Neural progenitor cell (in vitro differentiated cells): ENCODE data around the gene TSPOAP1. TPM values are rescaled to one million over a fixed set of nuclear protein-coding genes. Genes with fewer than 3 reads are reported as not detected.

Experiments
- DNase-seq: peaks from one replicate; pipeline ENCODE4 v3.0.0-alpha.2; 2016; ENCODE audit warnings: low spot score
- H2AFZ ChIP-seq: fragments of 200-600 bp; sonication (generic); replicated peaks from 2 replicates; pipeline ENCODE4 v1.6.1; 2016; ENCODE audit warnings: antibody characterized with exemption
- H3F3A ChIP-seq: fragments of 200-600 bp; sonication (generic); 2 replicates; pipeline ENCODE4 v1.6.1; 2016; ENCODE audit warnings: antibody characterized with exemption, low read depth
- H3K27ac ChIP-seq: fragments of 200-600 bp; sonication (generic); 2 replicates; pipeline ENCODE4 v1.5.1; 2016; ENCODE audit warnings: mild to moderate bottlenecking
- H3K27me3 ChIP-seq: fragments of 200-600 bp; sonication (generic); 2 replicates; pipeline ENCODE4 v1.6.1; 2016; ENCODE audit warnings: mild to moderate bottlenecking, moderate library complexity
- H3K36me3 ChIP-seq: fragments of 200-600 bp; sonication (generic); 2 replicates; pipeline ENCODE4 v1.5.1; 2016
- H3K4me1 ChIP-seq: fragments of 200-600 bp; sonication (generic); 2 replicates; pipeline ENCODE4 v1.6.1; 2016; ENCODE audit warnings: mixed run types
- H3K4me2 ChIP-seq: fragments of 200-600 bp; sonication (generic); 2 replicates; pipeline ENCODE4 v1.6.1; 2016
- H3K4me3 ChIP-seq: fragments of 200-600 bp; sonication (generic); 2 replicates; pipeline ENCODE4 v1.5.1; 2016
- H3K79me2 ChIP-seq: fragments of 200-600 bp; sonication (generic); 2 replicates; pipeline ENCODE4 v1.6.1; 2016; ENCODE audit warnings: low read depth
- H3K9ac ChIP-seq: fragments of 200-600 bp; sonication (generic); 2 replicates; pipeline ENCODE4 v1.6.1; 2016
- H3K9me3 ChIP-seq: fragments of 200-600 bp; sonication (generic); 2 replicates; pipeline ENCODE4 v1.5.1; 2016; ENCODE audit warnings: low read depth
- H4K20me1 ChIP-seq: fragments of 200-600 bp; sonication (generic); 2 replicates; pipeline ENCODE4 v1.6.1; 2016; ENCODE audit warnings: low read depth
- H3K27ac Mint-ChIP-seq: 3 replicates; pipeline ENCODE4 v1.8.0; 2021; ENCODE audit warnings: mixed read lengths
- H3K27me3 Mint-ChIP-seq: 2 replicates; pipeline ENCODE4 v1.8.0; 2022; ENCODE audit warnings: low read depth, mild to moderate bottlenecking, inconsistent platforms, moderate library complexity, mixed read lengths; ENCODE audit not compliant: insufficient read depth
- H3K36me3 Mint-ChIP-seq: 3 replicates; pipeline ENCODE4 v1.8.0; 2021; ENCODE audit warnings: mixed read lengths
- H3K4me1 Mint-ChIP-seq: 3 replicates; pipeline ENCODE4 v1.8.0; 2021; ENCODE audit warnings: mixed read lengths
- H3K4me3 Mint-ChIP-seq: 3 replicates; pipeline ENCODE4 v1.8.0; 2021; ENCODE audit warnings: mild to moderate bottlenecking, moderate library complexity, mixed read lengths
- H3K9me3 Mint-ChIP-seq: 3 replicates; pipeline ENCODE4 v1.8.0; 2020; ENCODE audit warnings: mixed read lengths
- EZH2 ChIP-seq: fragments of 200-600 bp; sonication (generic); IDR thresholded peaks from 2 replicates; pipeline ENCODE4 v1.6.1; 2017; ENCODE audit warnings: antibody characterized with exemption, mild to moderate bottlenecking, moderate library complexity
- EZH2phosphoT487 ChIP-seq: fragments of 200-600 bp; sonication (generic); IDR thresholded peaks from 2 replicates; pipeline ENCODE4 v1.6.1; 2017; ENCODE audit warnings: antibody characterized with exemption
- total RNA-seq: library from RNA; depleted of rRNA; stranded (reverse); fragments of >200 nt; gene quantifications from 2 replicates; pipeline ENCODE4 v1.2.3, GENCODE V29; 2015; ENCODE audit warnings: low replicate concordance
- TF ChIP-seq, protein P1 (sequence below): fragments of 200-600 bp; sonication (generic); IDR thresholded peaks from 2 replicates; pipeline ENCODE4 v1.5.1; 2017; ENCODE audit warnings: antibody characterized with exemption, mild to moderate bottlenecking

The TSPOAP1 gene
- total RNA-seq, 1 donor from 2014 or later = 13.8 TPM

DNA sequence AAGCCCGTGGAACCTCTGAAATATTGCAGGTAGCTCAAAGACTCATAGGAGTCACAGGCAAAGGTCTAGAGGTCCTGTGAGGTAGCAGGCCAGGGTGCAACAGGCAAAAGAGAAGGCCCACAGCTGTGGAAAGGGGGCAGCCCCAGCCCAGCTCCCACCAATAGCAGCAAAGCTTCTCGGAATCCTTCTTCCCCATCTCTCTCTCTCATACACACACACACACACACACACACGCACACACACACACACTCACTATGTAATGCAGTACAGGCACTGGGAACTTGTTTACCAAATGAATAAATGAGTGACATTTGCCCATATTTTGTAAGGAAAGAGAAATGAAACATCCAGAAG lies 40.2 kb upstream of the TSPOAP1 start:
- H3K9me3 Mint-ChIP-seq = no peaks in the 10 kb centered on the region
- Histone ChIP-seq H3K36me3 (no peaks in the 10 kb centered on the region), H4K20me1 (no peaks in the 10 kb centered on the region), H3F3A (no peaks in the 10 kb centered on the region), H3K79me2 (no peaks in the 10 kb centered on the region), H3K9ac (no peak overlapping the region), H3K27ac (no peak overlapping the region), H3K9me3 (no peaks in the 10 kb centered on the region), H3K4me1 (peaks cover 12% of the 10 kb centered on the region), H3K4me3 (no peak overlapping the region), H3K27me3 (no peaks in the 10 kb centered on the region), H3K4me2 (no peak overlapping the region), H2AFZ (no peak overlapping the region)
- no peak overlapping the region for H3K4me3 Mint-ChIP-seq
- DNase-seq = no peak
- TF ChIP-seq, protein P1, sequence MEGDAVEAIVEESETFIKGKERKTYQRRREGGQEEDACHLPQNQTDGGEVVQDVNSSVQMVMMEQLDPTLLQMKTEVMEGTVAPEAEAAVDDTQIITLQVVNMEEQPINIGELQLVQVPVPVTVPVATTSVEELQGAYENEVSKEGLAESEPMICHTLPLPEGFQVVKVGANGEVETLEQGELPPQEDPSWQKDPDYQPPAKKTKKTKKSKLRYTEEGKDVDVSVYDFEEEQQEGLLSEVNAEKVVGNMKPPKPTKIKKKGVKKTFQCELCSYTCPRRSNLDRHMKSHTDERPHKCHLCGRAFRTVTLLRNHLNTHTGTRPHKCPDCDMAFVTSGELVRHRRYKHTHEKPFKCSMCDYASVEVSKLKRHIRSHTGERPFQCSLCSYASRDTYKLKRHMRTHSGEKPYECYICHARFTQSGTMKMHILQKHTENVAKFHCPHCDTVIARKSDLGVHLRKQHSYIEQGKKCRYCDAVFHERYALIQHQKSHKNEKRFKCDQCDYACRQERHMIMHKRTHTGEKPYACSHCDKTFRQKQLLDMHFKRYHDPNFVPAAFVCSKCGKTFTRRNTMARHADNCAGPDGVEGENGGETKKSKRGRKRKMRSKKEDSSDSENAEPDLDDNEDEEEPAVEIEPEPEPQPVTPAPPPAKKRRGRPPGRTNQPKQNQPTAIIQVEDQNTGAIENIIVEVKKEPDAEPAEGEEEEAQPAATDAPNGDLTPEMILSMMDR = no peak
- TF ChIP-seq EZH2phosphoT487 = no peak
- no peak for TF ChIP-seq EZH2
- peak overlapping the region; percentile 68 for H3K27ac Mint-ChIP-seq
- peaks cover 2% of the 10 kb centered on the region for H3K36me3 Mint-ChIP-seq
- peaks cover 29% of the 10 kb centered on the region for H3K4me1 Mint-ChIP-seq
- H3K27me3 Mint-ChIP-seq = no peaks in the 10 kb centered on the region

DNA sequence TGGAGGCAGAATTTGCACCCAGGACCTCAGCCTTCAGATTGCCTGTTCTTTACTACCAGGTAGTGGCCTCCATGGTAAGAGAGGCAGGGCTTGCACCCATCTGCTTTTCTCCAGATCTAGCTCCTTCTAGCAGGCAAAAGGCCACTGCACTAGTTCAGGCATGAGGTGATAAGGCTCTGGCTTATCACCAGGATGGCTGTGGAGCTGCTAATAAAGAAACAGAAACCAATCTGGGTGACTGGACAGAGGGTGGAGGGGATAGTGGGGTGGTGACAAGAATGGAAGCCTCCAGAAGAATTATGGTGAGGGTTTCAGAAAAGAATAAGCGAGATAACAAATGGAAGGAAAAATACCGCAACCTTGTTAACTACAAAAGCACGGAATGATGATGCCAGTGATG lies 38.9 kb upstream of the TSPOAP1 start:
- no peak overlapping the region for H3K27ac Mint-ChIP-seq

DNA sequence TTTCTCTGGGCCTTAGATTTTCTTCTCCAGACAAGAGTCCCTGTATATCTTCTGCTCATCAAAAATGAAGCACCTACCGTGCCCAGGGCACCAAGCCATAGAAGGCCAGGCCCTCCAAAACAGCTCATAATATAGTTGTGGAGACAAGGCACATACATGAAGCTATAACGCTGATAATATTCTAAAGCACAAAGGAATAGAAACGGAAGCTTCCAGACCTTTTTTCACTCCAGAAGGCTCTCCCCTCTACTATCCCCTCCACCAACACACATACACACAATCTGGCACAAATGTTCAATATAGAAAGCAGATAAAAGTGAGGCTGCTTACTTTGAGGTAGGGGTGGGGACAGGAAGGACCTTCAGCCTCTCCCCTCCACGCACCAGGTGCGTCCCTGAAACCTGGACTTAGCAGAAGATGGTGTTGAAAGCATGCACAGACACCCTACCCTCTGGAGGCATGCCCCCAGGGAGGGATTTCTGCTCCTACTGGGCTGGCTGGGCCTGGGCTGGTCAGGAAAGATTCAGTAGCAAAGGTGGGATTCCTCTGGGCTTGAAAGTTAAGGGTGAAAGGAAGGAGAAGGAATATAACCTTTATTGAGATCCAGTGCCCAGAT lies 37.5 kb upstream of the TSPOAP1 start:
- peaks cover 9% of the 10 kb centered on the region for H3K27me3 Mint-ChIP-seq
- Histone ChIP-seq H4K20me1 (no peaks in the 10 kb centered on the region), H3K4me1 (peaks cover 15% of the 10 kb centered on the region), H3K27me3 (no peaks in the 10 kb centered on the region), H3K79me2 (no peaks in the 10 kb centered on the region), H3K36me3 (no peaks in the 10 kb centered on the region), H3K27ac (no peak overlapping the region), H3F3A (no peaks in the 10 kb centered on the region), H2AFZ (peak overlapping the region; percentile 44), H3K9ac (no peak overlapping the region), H3K4me2 (no peak overlapping the region), H3K9me3 (no peaks in the 10 kb centered on the region), H3K4me3 (no peak overlapping the region)
- peaks cover 8% of the 10 kb centered on the region for H3K36me3 Mint-ChIP-seq
- H3K4me3 Mint-ChIP-seq = no peak overlapping the region
- no peak for DNase-seq
- H3K4me1 Mint-ChIP-seq = peaks cover 35% of the 10 kb centered on the region
- H3K27ac Mint-ChIP-seq = peak overlapping the region; percentile 30
- TF ChIP-seq, protein P1 = no peak
- no peak for TF ChIP-seq EZH2phosphoT487
- TF ChIP-seq EZH2 = no peak
- H3K9me3 Mint-ChIP-seq = no peaks in the 10 kb centered on the region

More for the DNA sequence above, 38.9 kb upstream of the TSPOAP1 start:
- H3K36me3 Mint-ChIP-seq = peaks cover 8% of the 10 kb centered on the region
- TF ChIP-seq EZH2phosphoT487 = no peak
- TF ChIP-seq EZH2 = no peak
- TF ChIP-seq, protein P1 = no peak
- Histone ChIP-seq H3K9me3 (no peaks in the 10 kb centered on the region), H3K27ac (no peak overlapping the region), H2AFZ (no peak overlapping the region), H3K36me3 (no peaks in the 10 kb centered on the region), H3K4me1 (peaks cover 15% of the 10 kb centered on the region), H3F3A (no peaks in the 10 kb centered on the region), H4K20me1 (no peaks in the 10 kb centered on the region), H3K4me3 (no peak overlapping the region), H3K9ac (no peak overlapping the region), H3K4me2 (no peak overlapping the region), H3K27me3 (no peaks in the 10 kb centered on the region), H3K79me2 (no peaks in the 10 kb centered on the region)
- peaks cover 36% of the 10 kb centered on the region for H3K4me1 Mint-ChIP-seq
- H3K4me3 Mint-ChIP-seq = no peak overlapping the region
- no peaks in the 10 kb centered on the region for H3K9me3 Mint-ChIP-seq
- H3K27me3 Mint-ChIP-seq = peaks cover 6% of the 10 kb centered on the region
- no peak for DNase-seq
